GM18499 (cell line): ENCODE results near the gene KNOP1.

Experiments used
- ATAC-seq: cut with Tn5 transposase; IDR thresholded peaks from one replicate; pipeline ENCODE4 v1.9.1; 2021; ENCODE audit warnings: moderate number of reproducible peaks; ENCODE audit not compliant: insufficient read depth, unreplicated experiment

Gene KNOP1

GRCh38 chr16:19708296-19709205 lies 9.5 kb downstream of the KNOP1 start:
- ATAC-seq, result no peak

GRCh38 chr16:19707569-19708295 lies 10.3 kb downstream of the KNOP1 start:
- ATAC-seq, result no peak

- no peak for ATAC-seq
Measured at GRCh38 chr16:19706846-19707245, 11.2 kb downstream of the KNOP1 start.

GRCh38 chr16:19705843-19706242 lies 12.2 kb downstream of the KNOP1 start:
- ATAC-seq, result no peak

- ATAC-seq, result no peak
Measured at GRCh38 chr16:19705146-19705501, 12.9 kb downstream of the KNOP1 start.

- ATAC-seq, result no peak
Measured at GRCh38 chr16:19704321-19705145, 13.5 kb downstream of the KNOP1 start.

GRCh38 chr16:19703172-19703889 lies 14.7 kb downstream of the KNOP1 start:
- ATAC-seq, result no peak

GRCh38 chr16:19701091-19701490 lies 16.9 kb downstream of the KNOP1 start:
- no peak for ATAC-seq

- ATAC-seq, result no peak
Measured at GRCh38 chr16:19700319-19700781, 17.7 kb downstream of the KNOP1 start.

- no peak for ATAC-seq
Measured at GRCh38 chr16:19699472-19699871, 18.6 kb downstream of the KNOP1 start.

GRCh38 chr16:19698480-19699465 lies 19.3 kb downstream of the KNOP1 start:
- no peak for ATAC-seq

- ATAC-seq, result no peak
Measured at GRCh38 chr16:19697756-19698318, 20.2 kb downstream of the KNOP1 start.

GRCh38 chr16:19696961-19697360 lies 21.1 kb downstream of the KNOP1 start:
- ATAC-seq, result no peak

GRCh38 chr16:19696328-19696727 lies 21.7 kb downstream of the KNOP1 start:
- ATAC-seq, result no peak

- no peak for ATAC-seq
Measured at GRCh38 chr16:19694989-19695388, 23.0 kb downstream of the KNOP1 start.

- ATAC-seq, result no peak
Measured at GRCh38 chr16:19691161-19691711, 26.8 kb downstream of the KNOP1 start.

GRCh38 chr16:19690196-19690595 lies 27.8 kb downstream of the KNOP1 start:
- ATAC-seq, result no peak

- no peak for ATAC-seq
Measured at GRCh38 chr16:19689342-19689741, 28.7 kb downstream of the KNOP1 start.
